H1 (cell line): ENCODE measurements around the gene GGA2. TPM values are rescaled to one million over a fixed set of nuclear protein-coding genes. Genes with fewer than 3 reads are reported as not detected.

Experiments used
- ATF2 ChIP-seq: IDR thresholded peaks from 2 replicates; pipeline ENCODE4 v1.6.1; 2012; ENCODE audit warnings: low read length, inconsistent platforms
- KDM4A ChIP-seq: IDR thresholded peaks from one replicate; pipeline ENCODE4 v1.7.1; 2012; ENCODE audit warnings: low read depth, mild to moderate bottlenecking, moderate library complexity, low read length, inconsistent platforms; ENCODE audit not compliant: severe bottlenecking
- polyA plus RNA-seq, 7 experiments: library from polyadenylated mRNA; depleted of rRNA in 3 of 7; stranded (reverse) in 5 of 7; unstranded in 2 of 7; fragments of >200 nt in 5 of 7; fragments of 200-250 nt in 2 of 7; gene quantifications; 1 replicate in 5 of 7; 2 replicates in 1 of 7; 4 replicates in 1 of 7; pipeline versions ENCODE4 v1.2.1 to v1.2.3, GENCODE V29; 2011 to 2013; ENCODE audit warnings: missing spikeins in 2 of 7, mixed read lengths in 2 of 7
- total RNA-seq: library from RNA; stranded (reverse); fragmentation: NEBNext Ultra II Directional; extraction: Animal tissue kit (Norgen Biotek cat#: 25700); gene quantifications from 2 replicates; pipeline ENCODE4 v1.2.1, GENCODE V29; 2021
- TF ChIP-seq, protein P1 (sequence below): fragments of 300-600 bp; sonication (generic); IDR thresholded peaks from 2 replicates; pipeline ENCODE4 v1.7.1; 2012; ENCODE audit warnings: low read length, moderate library complexity, mild to moderate bottlenecking, inconsistent platforms; ENCODE audit not compliant: insufficient replicate concordance

The GGA2 gene
- total and polyA plus RNA-seq, 2 of the 8 experiments (the other 6 are each of a cell fraction or from before 2014, with no cell fraction given): 65.8 to 114 TPM

DNA sequence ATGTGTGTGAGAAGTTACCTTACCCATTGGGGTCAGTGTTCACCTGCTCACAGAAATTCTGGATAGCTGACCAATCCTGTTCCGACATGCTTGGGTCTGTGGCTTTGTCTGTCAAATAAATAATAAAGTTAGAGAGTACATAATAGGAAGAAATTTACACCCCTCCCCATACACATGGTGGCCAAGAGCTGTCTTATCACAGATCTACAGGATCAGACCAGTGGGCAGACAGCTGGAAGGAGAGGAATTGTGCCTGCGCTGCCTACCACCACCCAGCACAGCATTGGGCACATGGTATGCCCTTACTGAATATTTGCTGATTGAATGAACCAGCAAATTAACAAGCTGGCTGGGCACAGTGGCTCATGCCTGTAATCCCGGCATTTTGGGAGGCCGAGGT is 14.6 kb downstream of the GGA2 start (continued):
- TF ChIP-seq KDM4A (no peak), ATF2 (no peak)
- TF ChIP-seq, protein P1, sequence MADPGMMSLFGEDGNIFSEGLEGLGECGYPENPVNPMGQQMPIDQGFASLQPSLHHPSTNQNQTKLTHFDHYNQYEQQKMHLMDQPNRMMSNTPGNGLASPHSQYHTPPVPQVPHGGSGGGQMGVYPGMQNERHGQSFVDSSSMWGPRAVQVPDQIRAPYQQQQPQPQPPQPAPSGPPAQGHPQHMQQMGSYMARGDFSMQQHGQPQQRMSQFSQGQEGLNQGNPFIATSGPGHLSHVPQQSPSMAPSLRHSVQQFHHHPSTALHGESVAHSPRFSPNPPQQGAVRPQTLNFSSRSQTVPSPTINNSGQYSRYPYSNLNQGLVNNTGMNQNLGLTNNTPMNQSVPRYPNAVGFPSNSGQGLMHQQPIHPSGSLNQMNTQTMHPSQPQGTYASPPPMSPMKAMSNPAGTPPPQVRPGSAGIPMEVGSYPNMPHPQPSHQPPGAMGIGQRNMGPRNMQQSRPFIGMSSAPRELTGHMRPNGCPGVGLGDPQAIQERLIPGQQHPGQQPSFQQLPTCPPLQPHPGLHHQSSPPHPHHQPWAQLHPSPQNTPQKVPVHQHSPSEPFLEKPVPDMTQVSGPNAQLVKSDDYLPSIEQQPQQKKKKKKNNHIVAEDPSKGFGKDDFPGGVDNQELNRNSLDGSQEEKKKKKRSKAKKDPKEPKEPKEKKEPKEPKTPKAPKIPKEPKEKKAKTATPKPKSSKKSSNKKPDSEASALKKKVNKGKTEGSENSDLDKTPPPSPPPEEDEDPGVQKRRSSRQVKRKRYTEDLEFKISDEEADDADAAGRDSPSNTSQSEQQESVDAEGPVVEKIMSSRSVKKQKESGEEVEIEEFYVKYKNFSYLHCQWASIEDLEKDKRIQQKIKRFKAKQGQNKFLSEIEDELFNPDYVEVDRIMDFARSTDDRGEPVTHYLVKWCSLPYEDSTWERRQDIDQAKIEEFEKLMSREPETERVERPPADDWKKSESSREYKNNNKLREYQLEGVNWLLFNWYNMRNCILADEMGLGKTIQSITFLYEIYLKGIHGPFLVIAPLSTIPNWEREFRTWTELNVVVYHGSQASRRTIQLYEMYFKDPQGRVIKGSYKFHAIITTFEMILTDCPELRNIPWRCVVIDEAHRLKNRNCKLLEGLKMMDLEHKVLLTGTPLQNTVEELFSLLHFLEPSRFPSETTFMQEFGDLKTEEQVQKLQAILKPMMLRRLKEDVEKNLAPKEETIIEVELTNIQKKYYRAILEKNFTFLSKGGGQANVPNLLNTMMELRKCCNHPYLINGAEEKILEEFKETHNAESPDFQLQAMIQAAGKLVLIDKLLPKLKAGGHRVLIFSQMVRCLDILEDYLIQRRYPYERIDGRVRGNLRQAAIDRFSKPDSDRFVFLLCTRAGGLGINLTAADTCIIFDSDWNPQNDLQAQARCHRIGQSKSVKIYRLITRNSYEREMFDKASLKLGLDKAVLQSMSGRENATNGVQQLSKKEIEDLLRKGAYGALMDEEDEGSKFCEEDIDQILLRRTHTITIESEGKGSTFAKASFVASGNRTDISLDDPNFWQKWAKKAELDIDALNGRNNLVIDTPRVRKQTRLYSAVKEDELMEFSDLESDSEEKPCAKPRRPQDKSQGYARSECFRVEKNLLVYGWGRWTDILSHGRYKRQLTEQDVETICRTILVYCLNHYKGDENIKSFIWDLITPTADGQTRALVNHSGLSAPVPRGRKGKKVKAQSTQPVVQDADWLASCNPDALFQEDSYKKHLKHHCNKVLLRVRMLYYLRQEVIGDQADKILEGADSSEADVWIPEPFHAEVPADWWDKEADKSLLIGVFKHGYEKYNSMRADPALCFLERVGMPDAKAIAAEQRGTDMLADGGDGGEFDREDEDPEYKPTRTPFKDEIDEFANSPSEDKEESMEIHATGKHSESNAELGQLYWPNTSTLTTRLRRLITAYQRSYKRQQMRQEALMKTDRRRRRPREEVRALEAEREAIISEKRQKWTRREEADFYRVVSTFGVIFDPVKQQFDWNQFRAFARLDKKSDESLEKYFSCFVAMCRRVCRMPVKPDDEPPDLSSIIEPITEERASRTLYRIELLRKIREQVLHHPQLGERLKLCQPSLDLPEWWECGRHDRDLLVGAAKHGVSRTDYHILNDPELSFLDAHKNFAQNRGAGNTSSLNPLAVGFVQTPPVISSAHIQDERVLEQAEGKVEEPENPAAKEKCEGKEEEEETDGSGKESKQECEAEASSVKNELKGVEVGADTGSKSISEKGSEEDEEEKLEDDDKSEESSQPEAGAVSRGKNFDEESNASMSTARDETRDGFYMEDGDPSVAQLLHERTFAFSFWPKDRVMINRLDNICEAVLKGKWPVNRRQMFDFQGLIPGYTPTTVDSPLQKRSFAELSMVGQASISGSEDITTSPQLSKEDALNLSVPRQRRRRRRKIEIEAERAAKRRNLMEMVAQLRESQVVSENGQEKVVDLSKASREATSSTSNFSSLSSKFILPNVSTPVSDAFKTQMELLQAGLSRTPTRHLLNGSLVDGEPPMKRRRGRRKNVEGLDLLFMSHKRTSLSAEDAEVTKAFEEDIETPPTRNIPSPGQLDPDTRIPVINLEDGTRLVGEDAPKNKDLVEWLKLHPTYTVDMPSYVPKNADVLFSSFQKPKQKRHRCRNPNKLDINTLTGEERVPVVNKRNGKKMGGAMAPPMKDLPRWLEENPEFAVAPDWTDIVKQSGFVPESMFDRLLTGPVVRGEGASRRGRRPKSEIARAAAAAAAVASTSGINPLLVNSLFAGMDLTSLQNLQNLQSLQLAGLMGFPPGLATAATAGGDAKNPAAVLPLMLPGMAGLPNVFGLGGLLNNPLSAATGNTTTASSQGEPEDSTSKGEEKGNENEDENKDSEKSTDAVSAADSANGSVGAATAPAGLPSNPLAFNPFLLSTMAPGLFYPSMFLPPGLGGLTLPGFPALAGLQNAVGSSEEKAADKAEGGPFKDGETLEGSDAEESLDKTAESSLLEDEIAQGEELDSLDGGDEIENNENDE: no peak
